HFFc6 (cell line): Measurements from ENCODE around the gene SLIT3. TPM values are rescaled to one million over a fixed set of nuclear protein-coding genes. Genes with fewer than 3 reads are reported as not detected.

Source experiments
- DNase-seq: peaks from one replicate; pipeline ENCODE4 v3.0.0-alpha.2; 2018
- H3K27ac Mint-ChIP-seq: 2 replicates; pipeline ENCODE4 v1.8.0; 2020; ENCODE audit warnings: mild to moderate bottlenecking, mixed read lengths
- H3K27me3 Mint-ChIP-seq: 2 replicates; pipeline ENCODE4 v1.8.0; 2021; ENCODE audit warnings: mild to moderate bottlenecking, moderate library complexity, mixed read lengths; ENCODE audit not compliant: insufficient read depth
- H3K36me3 Mint-ChIP-seq: 2 replicates; pipeline ENCODE4 v1.8.0; 2021; ENCODE audit warnings: low read depth, mixed read lengths
- H3K4me1 Mint-ChIP-seq: 2 replicates; pipeline ENCODE4 v1.8.0; 2020; ENCODE audit warnings: low read depth, mixed read lengths
- H3K4me3 Mint-ChIP-seq: 2 replicates; pipeline ENCODE4 v1.8.0; 2020; ENCODE audit warnings: mild to moderate bottlenecking, moderate library complexity, mixed read lengths
- H3K9me3 Mint-ChIP-seq: 2 replicates; pipeline ENCODE4 v1.8.0; 2020; ENCODE audit warnings: mild to moderate bottlenecking, mixed read lengths
- total RNA-seq, 6 experiments: library from RNA; stranded (reverse); fragmentation: NEBNext Ultra II Directional; extraction: Animal tissue kit (Norgen Biotek cat#: 25700); gene quantifications; 2 replicates in 1 of 6; 3 replicates in 5 of 6; pipeline ENCODE4 v1.2.3, GENCODE V29; 2021
- TF ChIP-seq, protein P1 (sequence below): fragments of 200-600 bp; sonication (generic); IDR thresholded peaks from 2 replicates; pipeline ENCODE4 v1.5.0; 2021; ENCODE audit warnings: antibody characterized with exemption, mild to moderate bottlenecking

The SLIT3 gene
- total RNA-seq, 6 experiments from 2014 or later, result 4.2 to 8.3 (median 7.1) TPM

DNA sequence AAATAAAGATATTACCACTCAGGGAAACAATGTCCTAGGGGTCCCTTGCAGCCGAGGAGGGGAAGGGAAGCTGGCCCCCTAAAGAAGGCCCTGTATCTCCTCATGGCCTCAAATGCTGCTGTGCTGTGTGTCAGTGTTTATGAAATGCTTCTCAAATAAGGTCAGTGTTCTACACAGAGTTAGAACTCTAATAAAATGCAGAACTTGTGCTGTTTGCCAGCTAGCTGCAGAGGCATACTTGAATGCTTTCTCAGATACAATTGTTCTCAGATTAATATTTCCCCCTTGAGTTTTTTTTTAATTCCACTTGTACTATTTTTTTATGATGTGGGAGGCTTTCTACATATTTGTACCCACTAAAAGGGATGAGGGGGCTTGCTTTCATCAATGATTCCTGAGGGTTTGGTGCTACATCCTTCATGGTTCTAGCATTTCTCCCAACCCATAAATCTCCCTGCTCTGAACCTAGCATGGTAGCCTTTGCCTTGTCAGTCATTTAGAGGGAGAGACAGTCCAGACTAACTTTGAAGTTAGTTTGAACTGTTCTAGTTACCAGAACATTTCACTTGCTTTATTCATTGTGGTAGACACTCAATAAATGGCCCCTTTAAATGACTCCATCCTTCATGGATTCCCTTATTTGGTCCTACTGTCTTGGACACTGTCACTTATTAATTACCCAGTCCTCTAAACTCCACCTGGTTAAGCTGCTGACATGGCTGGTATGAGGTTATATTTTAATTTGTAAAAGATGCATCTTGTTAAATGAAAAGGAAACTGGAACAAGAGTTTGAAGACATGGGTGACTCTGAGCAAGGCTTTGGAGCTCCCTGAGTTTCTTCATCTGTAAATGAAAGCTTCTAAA is 12.6 kb downstream of the SLIT3 start:
- H3K36me3 Mint-ChIP-seq, result no peaks in the 10 kb centered on the region
- peaks cover 7% of the 10 kb centered on the region; the same call in 1 of the 2 replicates for H3K4me1 Mint-ChIP-seq
- no peak overlapping the region for H3K27ac Mint-ChIP-seq
- TF ChIP-seq, protein P1, sequence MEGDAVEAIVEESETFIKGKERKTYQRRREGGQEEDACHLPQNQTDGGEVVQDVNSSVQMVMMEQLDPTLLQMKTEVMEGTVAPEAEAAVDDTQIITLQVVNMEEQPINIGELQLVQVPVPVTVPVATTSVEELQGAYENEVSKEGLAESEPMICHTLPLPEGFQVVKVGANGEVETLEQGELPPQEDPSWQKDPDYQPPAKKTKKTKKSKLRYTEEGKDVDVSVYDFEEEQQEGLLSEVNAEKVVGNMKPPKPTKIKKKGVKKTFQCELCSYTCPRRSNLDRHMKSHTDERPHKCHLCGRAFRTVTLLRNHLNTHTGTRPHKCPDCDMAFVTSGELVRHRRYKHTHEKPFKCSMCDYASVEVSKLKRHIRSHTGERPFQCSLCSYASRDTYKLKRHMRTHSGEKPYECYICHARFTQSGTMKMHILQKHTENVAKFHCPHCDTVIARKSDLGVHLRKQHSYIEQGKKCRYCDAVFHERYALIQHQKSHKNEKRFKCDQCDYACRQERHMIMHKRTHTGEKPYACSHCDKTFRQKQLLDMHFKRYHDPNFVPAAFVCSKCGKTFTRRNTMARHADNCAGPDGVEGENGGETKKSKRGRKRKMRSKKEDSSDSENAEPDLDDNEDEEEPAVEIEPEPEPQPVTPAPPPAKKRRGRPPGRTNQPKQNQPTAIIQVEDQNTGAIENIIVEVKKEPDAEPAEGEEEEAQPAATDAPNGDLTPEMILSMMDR, result no peak
- H3K4me3 Mint-ChIP-seq, result no peak overlapping the region
- DNase-seq, result no peak
- H3K27me3 Mint-ChIP-seq, result peaks cover 18% of the 10 kb centered on the region
- no peaks in the 10 kb centered on the region for H3K9me3 Mint-ChIP-seq

DNA sequence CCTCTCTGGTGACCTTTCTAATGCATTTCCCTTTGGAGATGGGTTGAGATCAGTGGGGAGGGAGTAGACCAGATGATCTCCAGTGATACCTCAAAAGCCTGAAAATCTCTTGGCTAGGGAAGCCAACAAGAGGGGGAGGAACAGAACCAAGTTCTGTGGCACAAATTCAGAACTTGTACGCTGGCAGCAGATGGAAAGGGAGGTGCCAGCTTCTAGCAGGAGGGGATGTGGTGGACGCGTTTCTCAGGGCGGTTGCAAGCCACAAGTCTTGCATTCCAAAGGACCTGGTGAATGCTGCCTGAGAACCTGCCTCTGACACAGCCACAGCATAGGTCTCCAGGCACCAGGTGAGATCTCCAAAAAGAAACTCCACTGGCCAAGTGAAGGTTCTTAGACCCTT is 13.4 kb downstream of the SLIT3 start:
- Mint-ChIP-seq H3K27ac (no peak overlapping the region), H3K9me3 (no peaks in the 10 kb centered on the region), H3K36me3 (no peaks in the 10 kb centered on the region), H3K4me1 (peaks cover 7% of the 10 kb centered on the region; the same call in 1 of the 2 replicates), H3K4me3 (no peak overlapping the region), H3K27me3 (peaks cover 14% of the 10 kb centered on the region)
- TF ChIP-seq, protein P1, result no peak
- no peak for DNase-seq

DNA sequence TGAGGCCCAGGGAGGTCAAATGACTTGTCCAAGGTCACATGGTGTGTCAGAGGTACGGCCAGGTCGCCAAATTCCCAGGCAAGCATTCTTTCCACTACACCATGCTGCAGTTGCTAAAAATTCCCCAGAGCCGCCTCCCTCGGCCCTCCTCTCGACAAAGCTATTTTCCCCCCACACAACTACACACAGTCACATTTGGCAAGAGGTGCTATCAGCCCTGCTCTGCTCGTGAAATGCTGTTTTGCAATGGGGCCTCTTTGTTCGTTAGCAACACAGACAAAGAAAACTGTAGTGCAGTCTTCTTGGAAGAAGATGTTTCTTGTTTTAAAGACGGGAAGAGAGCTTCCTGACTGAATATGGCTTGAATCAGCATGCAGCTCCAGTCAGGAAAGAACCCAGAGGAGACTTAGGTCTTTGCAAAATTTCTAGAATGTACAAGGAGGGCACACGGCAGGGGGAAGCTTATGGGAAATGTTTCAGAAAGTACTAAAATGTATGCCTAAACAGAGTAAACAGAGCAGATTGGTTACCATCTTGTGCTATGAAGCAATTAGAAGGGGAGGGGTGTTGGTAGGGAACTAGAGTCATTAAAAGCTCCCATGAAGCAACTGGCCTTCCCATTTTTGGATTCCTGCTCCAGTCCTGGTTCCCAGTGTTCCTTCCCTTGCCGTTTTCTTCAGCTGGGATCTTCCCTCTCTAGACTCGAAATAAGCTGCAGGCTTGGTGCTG is 14.2 kb downstream of the SLIT3 start:
- Mint-ChIP-seq H3K36me3 (no peaks in the 10 kb centered on the region), H3K4me3 (no peak overlapping the region), H3K4me1 (no peaks in the 10 kb centered on the region), H3K27me3 (peaks cover 13% of the 10 kb centered on the region), H3K27ac (no peak overlapping the region), H3K9me3 (no peaks in the 10 kb centered on the region)
- DNase-seq, result no peak
- TF ChIP-seq, protein P1, result no peak

DNA sequence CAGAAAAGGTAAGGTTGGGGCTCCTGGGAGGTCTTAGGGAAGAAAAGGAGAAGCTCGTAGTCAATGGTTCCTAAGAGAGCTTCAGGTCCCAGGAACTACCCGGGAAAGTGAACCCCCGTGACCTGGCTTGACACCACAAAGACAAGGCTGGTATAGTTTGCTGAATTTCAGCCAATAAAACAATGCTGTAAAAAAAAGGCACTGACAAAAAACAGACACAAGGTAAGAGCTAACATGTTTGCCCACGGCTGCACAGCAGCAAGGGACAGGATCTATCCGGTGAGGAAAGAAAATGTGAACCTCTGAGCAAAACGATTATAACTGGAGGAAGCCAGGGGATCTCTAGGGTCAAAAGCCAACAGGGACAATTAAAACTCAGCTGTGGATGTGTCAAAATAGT is 17.1 kb downstream of the SLIT3 start:
- H3K4me3 Mint-ChIP-seq, result no peak overlapping the region
- TF ChIP-seq, protein P1, result no peak
- DNase-seq, result no peak
- H3K27me3 Mint-ChIP-seq, result peaks cover 9% of the 10 kb centered on the region
- H3K36me3 Mint-ChIP-seq, result no peaks in the 10 kb centered on the region
- no peak overlapping the region for H3K27ac Mint-ChIP-seq
- no peaks in the 10 kb centered on the region for H3K4me1 Mint-ChIP-seq
- no peaks in the 10 kb centered on the region for H3K9me3 Mint-ChIP-seq

DNA sequence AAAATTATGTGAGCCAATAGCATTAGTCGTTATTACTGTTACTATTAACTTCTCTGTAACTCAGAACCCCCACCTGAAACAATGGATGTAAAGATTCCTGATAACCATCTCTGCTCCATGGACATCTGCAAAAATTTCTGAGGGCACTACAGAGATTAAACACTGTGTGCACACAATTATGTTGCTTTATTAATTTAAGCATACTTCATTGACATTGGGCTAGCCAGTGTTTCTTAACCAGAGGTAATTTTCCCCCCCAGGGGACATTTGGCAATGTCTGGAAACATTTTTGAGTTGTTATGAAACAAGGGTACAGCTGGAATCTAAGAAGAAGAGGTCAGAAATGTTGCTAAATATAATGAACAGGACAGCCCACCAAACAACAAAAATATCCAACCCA is 19.3 kb downstream of the SLIT3 start:
- TF ChIP-seq, protein P1, result no peak
- Mint-ChIP-seq H3K27me3 (peaks cover 3% of the 10 kb centered on the region; the same call in 1 of the 2 replicates), H3K27ac (no peak overlapping the region), H3K36me3 (no peaks in the 10 kb centered on the region), H3K9me3 (no peaks in the 10 kb centered on the region), H3K4me3 (no peak overlapping the region), H3K4me1 (no peaks in the 10 kb centered on the region)
- no peak for DNase-seq
